A549 (cell line): ENCODE measurements around the gene MYO1D.
"Not testable (repeated sequence)": the region's sequence is repeated elsewhere in the genome, so short reads cannot be mapped to it uniquely, and the experiment has no call there.

ENCODE experiments used
- CEBPB ChIP-seq, 2 experiments: fragments of >200 bp in 1 of 2; sonication (Bioruptor Twin) in 1 of 2; formaldehyde crosslinking in 1 of 2; IDR thresholded peaks; 2 replicates each; pipeline ENCODE4 v1.6.1; 2012 to 2016
- RAD21 ChIP-seq, 2 experiments: fragments of >200 bp in 1 of 2; sonication (Bioruptor Twin) in 1 of 2; formaldehyde crosslinking in 1 of 2; IDR thresholded peaks in 1 of 2; conservative IDR thresholded peaks in 1 of 2; 2 replicates in 1 of 2; 3 replicates in 1 of 2; pipeline ENCODE4 v1.6.1; 2012 to 2018; ENCODE audit warnings: inconsistent platforms in 1 of 2

DNA sequence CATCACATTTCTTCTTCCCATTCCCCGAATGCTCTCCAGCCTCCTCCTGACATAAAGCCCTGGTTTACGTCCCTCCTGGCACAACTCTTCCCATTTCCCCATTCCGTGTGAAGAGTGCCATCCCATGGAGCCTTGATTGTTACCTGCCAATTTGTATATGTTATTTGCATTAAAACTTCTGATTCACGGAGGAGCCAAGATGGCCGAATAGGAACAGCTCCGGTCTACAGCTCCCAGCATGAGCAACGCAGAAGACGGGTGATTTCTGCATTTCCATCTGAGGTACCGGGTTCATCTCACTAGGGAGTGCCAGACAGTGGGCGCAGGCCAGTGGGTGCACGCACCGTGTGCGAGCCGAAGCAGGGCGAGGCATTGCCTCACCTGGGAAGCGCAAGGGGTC is 10.0 kb upstream of the MYO1D start:
- not testable (repeated sequence) for TF ChIP-seq RAD21 (conservative IDR thresholded peaks at IDR 0.05 in 1 of 2, IDR thresholded peaks at IDR 0.05 in 1 of 2); CEBPB (IDR thresholded peaks at IDR 0.05)
